Stimulated activated CD8-positive, alpha-beta memory T cell treated with anti-CD3 and anti-CD28 coated beads, Interleukin-15, amount 100 ng/mL, for 1 hour (primary cell): ENCODE measurements around the gene CAPS2.

Source experiments
- DNase-seq: peaks from one replicate; pipeline ENCODE4 v3.0.0-alpha.2; 2020; ENCODE audit warnings: low read depth

CAPS2 gene

GRCh38 chr12:75305412-75306332 is 24.5 kb downstream of the CAPS2 start:
- DNase-seq = no peak

- DNase-seq = no peak
Observed at GRCh38 chr12:75302781-75303180, 27.3 kb downstream of the CAPS2 start.

GRCh38 chr12:75302225-75302624 is 27.9 kb downstream of the CAPS2 start:
- no peak for DNase-seq

GRCh38 chr12:75294797-75295196 is 35.3 kb downstream of the CAPS2 start:
- no peak for DNase-seq

- DNase-seq = no peak
Observed at GRCh38 chr12:75294336-75294735, 35.8 kb downstream of the CAPS2 start.

- no peak for DNase-seq
Observed at GRCh38 chr12:75291014-75291413, 39.1 kb downstream of the CAPS2 start.

GRCh38 chr12:75289753-75290152 is 40.4 kb downstream of the CAPS2 start:
- no peak for DNase-seq

GRCh38 chr12:75288860-75289259 is 41.3 kb downstream of the CAPS2 start:
- no peak for DNase-seq

GRCh38 chr12:75275702-75276101 is 54.4 kb downstream of the CAPS2 start:
- DNase-seq = no peak

- no peak for DNase-seq
Observed at GRCh38 chr12:75271576-75271975, 58.5 kb downstream of the CAPS2 start.

- no peak for DNase-seq
Observed at GRCh38 chr12:75270157-75270556, 60.0 kb downstream of the CAPS2 start.

GRCh38 chr12:75269209-75269608 is 60.9 kb downstream of the CAPS2 start:
- no peak for DNase-seq

GRCh38 chr12:75260316-75260715 is 69.8 kb downstream of the CAPS2 start:
- DNase-seq = no peak

- DNase-seq = no peak
Observed at GRCh38 chr12:75259143-75259542, 71.0 kb downstream of the CAPS2 start.

- no peak for DNase-seq
Observed at GRCh38 chr12:75257510-75257909, 72.6 kb downstream of the CAPS2 start.

- no peak for DNase-seq
Observed at GRCh38 chr12:75245108-75245507, 85.0 kb downstream of the CAPS2 start.

GRCh38 chr12:75239987-75240386 is 90.1 kb downstream of the CAPS2 start:
- no peak for DNase-seq

- DNase-seq = no peak
Observed at GRCh38 chr12:75236206-75236605, 93.9 kb downstream of the CAPS2 start.

- no peak for DNase-seq
Observed at GRCh38 chr12:75227132-75227531, 103.0 kb downstream of the CAPS2 start.
